ENCODE results near the gene KLHL29. TPM values are rescaled to one million over a fixed set of nuclear protein-coding genes. Genes with fewer than 3 reads are reported as not detected.

The KLHL29 gene
- total RNA-seq, 4 donors from 2014 or later, result 4.8 to 17.0 (median 10.5) TPM

GRCh38 chr2:23574919-23575654 is 190.1 kb downstream of the KLHL29 start:
- no peak overlapping the region for H3K4me3 ChIP-seq
- no peak overlapping the region for H3K27ac ChIP-seq
- H3K9me3 ChIP-seq, result no peaks in the 10 kb centered on the region
- TF ChIP-seq POLR2A (IDR thresholded peaks at IDR 0.05) (no peak), CTCF (IDR thresholded peaks at IDR 0.05) (no peak)
- DNase-seq, result no peak
- H3K4me1 ChIP-seq, result no peaks in the 10 kb centered on the region
- intact Hi-C loops (cut with DNase I; ENCODE audit: low total_unique reads), result no loop called here
- H3K27me3 ChIP-seq, result no peaks in the 10 kb centered on the region
- no peaks in the 10 kb centered on the region for H3K36me3 ChIP-seq

- H3K4me1 ChIP-seq, result no peaks in the 10 kb centered on the region
- intact Hi-C loops (cut with DNase I; ENCODE audit: low total_unique reads), result no loop called here
- H3K4me3 ChIP-seq, result no peak overlapping the region
- no peaks in the 10 kb centered on the region for H3K36me3 ChIP-seq
- H3K27me3 ChIP-seq, result no peaks in the 10 kb centered on the region
- H3K27ac ChIP-seq, result no peak overlapping the region
- TF ChIP-seq CTCF (IDR thresholded peaks at IDR 0.05) (no peak), POLR2A (IDR thresholded peaks at IDR 0.05) (no peak)
- DNase-seq, result no peak
- no peaks in the 10 kb centered on the region for H3K9me3 ChIP-seq
These were observed 194.1 kb downstream of the KLHL29 start for GRCh38 chr2:23578964-23579671.

GRCh38 chr2:23579674-23580073 is 194.7 kb downstream of the KLHL29 start:
- intact Hi-C loops (cut with DNase I; ENCODE audit: low total_unique reads), result no loop called here
- H3K4me3 ChIP-seq, result no peak overlapping the region
- no peaks in the 10 kb centered on the region for H3K4me1 ChIP-seq
- TF ChIP-seq CTCF (IDR thresholded peaks at IDR 0.05) (no peak), POLR2A (IDR thresholded peaks at IDR 0.05) (no peak)
- H3K27ac ChIP-seq, result no peak overlapping the region
- H3K36me3 ChIP-seq, result no peaks in the 10 kb centered on the region
- no peak for DNase-seq
- H3K9me3 ChIP-seq, result no peaks in the 10 kb centered on the region
- H3K27me3 ChIP-seq, result no peaks in the 10 kb centered on the region

GRCh38 chr2:23583467-23583866 is 198.5 kb downstream of the KLHL29 start:
- H3K4me1 ChIP-seq, result no peaks in the 10 kb centered on the region
- H3K27me3 ChIP-seq, result no peaks in the 10 kb centered on the region
- no peak overlapping the region for H3K4me3 ChIP-seq
- TF ChIP-seq POLR2A (IDR thresholded peaks at IDR 0.05) (no peak), CTCF (IDR thresholded peaks at IDR 0.05) (no peak)
- no peaks in the 10 kb centered on the region for H3K36me3 ChIP-seq
- H3K27ac ChIP-seq, result peak overlapping the region; percentile 80 to 84
- H3K9me3 ChIP-seq, result no peaks in the 10 kb centered on the region
- DNase-seq, result no peak
- intact Hi-C loops (cut with DNase I; ENCODE audit: low total_unique reads), result no loop called here

GRCh38 chr2:23584054-23584745 is 199.2 kb downstream of the KLHL29 start:
- Histone ChIP-seq H3K27me3 (no peaks in the 10 kb centered on the region), H3K27ac (peak overlapping the region; percentile 80 to 84), H3K9me3 (no peaks in the 10 kb centered on the region), H3K36me3 (no peaks in the 10 kb centered on the region), H3K4me1 (no peaks in the 10 kb centered on the region), H3K4me3 (no peak overlapping the region)
- DNase-seq, result peak in 1 of 2 donors; percentile 46
- TF ChIP-seq POLR2A (IDR thresholded peaks at IDR 0.05), result no peak
- TF ChIP-seq CTCF (IDR thresholded peaks at IDR 0.05), result no peak
- intact Hi-C loops (cut with DNase I; ENCODE audit: low total_unique reads), result no loop called here
